Endothelial cell of umbilical vein (primary cell): ENCODE data around the gene PGP.

Experiments used
- EZH2 ChIP-seq: IDR thresholded peaks from 2 replicates; pipeline ENCODE4 v1.6.1; 2012; ENCODE audit warnings: borderline replicate concordance, low read depth, mild to moderate bottlenecking, moderate library complexity, low read length, inconsistent platforms; ENCODE audit not compliant: severe bottlenecking
- POLR2A ChIP-seq: IDR thresholded peaks from 2 replicates; pipeline ENCODE4 v1.6.1; 2012; ENCODE audit warnings: low read depth, mild to moderate bottlenecking, control low read depth, low read length
- TF ChIP-seq, protein P1 (sequence below), 2 donors: IDR thresholded peaks; 1 replicate in 1 of 2; 2 replicates in 1 of 2; pipeline ENCODE4 v1.5.1; 2011; ENCODE audit warnings: low read length in 2 of 2, mild to moderate bottlenecking in 2 of 2, moderate library complexity in 2 of 2, control low read depth in 1 of 2, inconsistent platforms in 1 of 2, low read depth in 1 of 2; ENCODE audit not compliant: insufficient read depth in 1 of 2; ENCODE audit errors: extremely low read depth in 1 of 2

DNA sequence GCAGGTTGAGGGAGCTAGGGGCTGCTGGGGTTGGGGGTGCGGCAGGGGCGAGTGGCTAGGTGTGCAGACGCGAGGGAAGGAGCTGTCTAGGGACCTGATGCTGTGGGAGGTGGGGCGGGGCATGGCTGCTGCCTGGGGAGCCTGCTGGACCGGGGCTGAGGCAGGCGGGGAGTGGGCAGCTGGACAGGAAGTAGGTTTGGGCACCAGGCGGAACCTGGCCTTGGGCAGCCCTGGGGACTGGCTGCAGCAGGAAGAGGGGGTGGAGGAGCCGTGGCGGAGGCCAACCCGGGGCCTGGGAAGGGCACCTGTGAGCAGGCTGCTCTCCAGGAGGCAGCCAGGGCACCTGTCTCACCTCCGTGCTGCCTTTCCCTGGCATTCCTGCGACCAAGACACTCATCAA is 15.7 kb upstream of the PGP start:
- TF ChIP-seq, protein P1, sequence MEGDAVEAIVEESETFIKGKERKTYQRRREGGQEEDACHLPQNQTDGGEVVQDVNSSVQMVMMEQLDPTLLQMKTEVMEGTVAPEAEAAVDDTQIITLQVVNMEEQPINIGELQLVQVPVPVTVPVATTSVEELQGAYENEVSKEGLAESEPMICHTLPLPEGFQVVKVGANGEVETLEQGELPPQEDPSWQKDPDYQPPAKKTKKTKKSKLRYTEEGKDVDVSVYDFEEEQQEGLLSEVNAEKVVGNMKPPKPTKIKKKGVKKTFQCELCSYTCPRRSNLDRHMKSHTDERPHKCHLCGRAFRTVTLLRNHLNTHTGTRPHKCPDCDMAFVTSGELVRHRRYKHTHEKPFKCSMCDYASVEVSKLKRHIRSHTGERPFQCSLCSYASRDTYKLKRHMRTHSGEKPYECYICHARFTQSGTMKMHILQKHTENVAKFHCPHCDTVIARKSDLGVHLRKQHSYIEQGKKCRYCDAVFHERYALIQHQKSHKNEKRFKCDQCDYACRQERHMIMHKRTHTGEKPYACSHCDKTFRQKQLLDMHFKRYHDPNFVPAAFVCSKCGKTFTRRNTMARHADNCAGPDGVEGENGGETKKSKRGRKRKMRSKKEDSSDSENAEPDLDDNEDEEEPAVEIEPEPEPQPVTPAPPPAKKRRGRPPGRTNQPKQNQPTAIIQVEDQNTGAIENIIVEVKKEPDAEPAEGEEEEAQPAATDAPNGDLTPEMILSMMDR (IDR thresholded peaks at IDR 0.05; ENCODE audit: extremely low read depth in 1 of 2, insufficient read depth in 1 of 2, low read depth in 1 of 2, low read length in 2 of 2): no peak
- TF ChIP-seq POLR2A (no peak), EZH2 (no peak)
